Measurements from ENCODE around the gene COQ7.
A peak's percentile ranks its signal among the peaks of the same experiment; 100 is the strongest.

The COQ7 gene

GRCh38 chr16:19084879-19085278, 17.5 kb downstream of the COQ7 start:
- no peaks in the 10 kb centered on the region for H3K9me3 ChIP-seq (ENCODE audit: control insufficient read depth, low read length)
- H3K4me1 ChIP-seq (ENCODE audit: control insufficient read depth, insufficient read depth, low read length, poor library complexity, severe bottlenecking) = peaks cover 4% of the 10 kb centered on the region
- peaks cover 5% of the 10 kb centered on the region for H3K27me3 ChIP-seq (replicated peaks; ENCODE audit: control insufficient read depth, insufficient read depth, low read length, poor library complexity, severe bottlenecking)
- DNase-seq = no peak
- H3K27ac ChIP-seq (ENCODE audit: insufficient read depth, low read length, poor library complexity, severe bottlenecking) = no peak overlapping the region
- H3K36me3 ChIP-seq (ENCODE audit: control insufficient read depth, insufficient read depth, low read length) = no peaks in the 10 kb centered on the region
- no peak overlapping the region for H3K4me3 ChIP-seq (ENCODE audit: insufficient read depth, low read depth, low read length, poor library complexity, severe bottlenecking)

GRCh38 chr16:19085679-19086200, 18.3 kb downstream of the COQ7 start:
- H3K36me3 ChIP-seq (ENCODE audit: control insufficient read depth, insufficient read depth, low read length) = no peaks in the 10 kb centered on the region
- DNase-seq = no peak
- no peak overlapping the region for H3K4me3 ChIP-seq (ENCODE audit: insufficient read depth, low read depth, low read length, poor library complexity, severe bottlenecking)
- no peak overlapping the region for H3K27ac ChIP-seq (ENCODE audit: insufficient read depth, low read length, poor library complexity, severe bottlenecking)
- no peaks in the 10 kb centered on the region for H3K9me3 ChIP-seq (ENCODE audit: control insufficient read depth, low read length)
- peaks cover 5% of the 10 kb centered on the region for H3K27me3 ChIP-seq (replicated peaks; ENCODE audit: control insufficient read depth, insufficient read depth, low read length, poor library complexity, severe bottlenecking)
- peaks cover 4% of the 10 kb centered on the region for H3K4me1 ChIP-seq (ENCODE audit: control insufficient read depth, insufficient read depth, low read length, poor library complexity, severe bottlenecking)

- DNase-seq = peak; percentile 47 to 62 (median 49)
- H3K36me3 ChIP-seq (ENCODE audit: control insufficient read depth, insufficient read depth, low read length) = no peaks in the 10 kb centered on the region
- H3K4me3 ChIP-seq (ENCODE audit: insufficient read depth, low read depth, low read length, poor library complexity, severe bottlenecking) = peak overlapping the region; percentile 21
- H3K27me3 ChIP-seq (replicated peaks; ENCODE audit: control insufficient read depth, insufficient read depth, low read length, poor library complexity, severe bottlenecking) = peaks cover 5% of the 10 kb centered on the region
- H3K4me1 ChIP-seq (ENCODE audit: control insufficient read depth, insufficient read depth, low read length, poor library complexity, severe bottlenecking) = peaks cover 4% of the 10 kb centered on the region
- no peak overlapping the region for H3K27ac ChIP-seq (ENCODE audit: insufficient read depth, low read length, poor library complexity, severe bottlenecking)
- H3K9me3 ChIP-seq (ENCODE audit: control insufficient read depth, low read length) = no peaks in the 10 kb centered on the region
These were observed 19.1 kb downstream of the COQ7 start for GRCh38 chr16:19086322-19087199.

- no peak overlapping the region for H3K4me3 ChIP-seq (ENCODE audit: insufficient read depth, low read depth, low read length, poor library complexity, severe bottlenecking)
- peaks cover 5% of the 10 kb centered on the region for H3K27me3 ChIP-seq (replicated peaks; ENCODE audit: control insufficient read depth, insufficient read depth, low read length, poor library complexity, severe bottlenecking)
- H3K4me1 ChIP-seq (ENCODE audit: control insufficient read depth, insufficient read depth, low read length, poor library complexity, severe bottlenecking) = peaks cover 4% of the 10 kb centered on the region
- H3K36me3 ChIP-seq (ENCODE audit: control insufficient read depth, insufficient read depth, low read length) = no peaks in the 10 kb centered on the region
- H3K27ac ChIP-seq (ENCODE audit: insufficient read depth, low read length, poor library complexity, severe bottlenecking) = no peak overlapping the region
- no peak for DNase-seq
- H3K9me3 ChIP-seq (ENCODE audit: control insufficient read depth, low read length) = no peaks in the 10 kb centered on the region
These were observed 21.0 kb downstream of the COQ7 start for GRCh38 chr16:19088341-19088916.

GRCh38 chr16:19089410-19089955, 22.1 kb downstream of the COQ7 start:
- no peaks in the 10 kb centered on the region for H3K36me3 ChIP-seq (ENCODE audit: control insufficient read depth, insufficient read depth, low read length)
- H3K9me3 ChIP-seq (ENCODE audit: control insufficient read depth, low read length) = no peaks in the 10 kb centered on the region
- DNase-seq = no peak
- peaks cover 5% of the 10 kb centered on the region for H3K27me3 ChIP-seq (replicated peaks; ENCODE audit: control insufficient read depth, insufficient read depth, low read length, poor library complexity, severe bottlenecking)
- no peak overlapping the region for H3K4me3 ChIP-seq (ENCODE audit: insufficient read depth, low read depth, low read length, poor library complexity, severe bottlenecking)
- no peak overlapping the region for H3K27ac ChIP-seq (ENCODE audit: insufficient read depth, low read length, poor library complexity, severe bottlenecking)
- H3K4me1 ChIP-seq (ENCODE audit: control insufficient read depth, insufficient read depth, low read length, poor library complexity, severe bottlenecking) = peaks cover 4% of the 10 kb centered on the region

GRCh38 chr16:19090916-19091315, 23.5 kb downstream of the COQ7 start:
- Histone ChIP-seq H3K9me3 (ENCODE audit: control insufficient read depth, low read length) (no peaks in the 10 kb centered on the region), H3K27me3 (replicated peaks; ENCODE audit: control insufficient read depth, insufficient read depth, low read length, poor library complexity, severe bottlenecking) (peaks cover 4% of the 10 kb centered on the region), H3K36me3 (ENCODE audit: control insufficient read depth, insufficient read depth, low read length) (no peaks in the 10 kb centered on the region), H3K4me1 (ENCODE audit: control insufficient read depth, insufficient read depth, low read length, poor library complexity, severe bottlenecking) (peaks cover 4% of the 10 kb centered on the region), H3K27ac (ENCODE audit: insufficient read depth, low read length, poor library complexity, severe bottlenecking) (no peak overlapping the region), H3K4me3 (ENCODE audit: insufficient read depth, low read depth, low read length, poor library complexity, severe bottlenecking) (no peak overlapping the region)
- no peak for DNase-seq

- Histone ChIP-seq H3K27ac (ENCODE audit: insufficient read depth, low read length, poor library complexity, severe bottlenecking) (no peak overlapping the region), H3K4me3 (ENCODE audit: insufficient read depth, low read depth, low read length, poor library complexity, severe bottlenecking) (no peak overlapping the region), H3K4me1 (ENCODE audit: control insufficient read depth, insufficient read depth, low read length, poor library complexity, severe bottlenecking) (no peaks in the 10 kb centered on the region), H3K27me3 (replicated peaks; ENCODE audit: control insufficient read depth, insufficient read depth, low read length, poor library complexity, severe bottlenecking) (no peaks in the 10 kb centered on the region), H3K36me3 (ENCODE audit: control insufficient read depth, insufficient read depth, low read length) (no peaks in the 10 kb centered on the region), H3K9me3 (ENCODE audit: control insufficient read depth, low read length) (no peaks in the 10 kb centered on the region)
- no peak for DNase-seq
These were observed 25.4 kb downstream of the COQ7 start for GRCh38 chr16:19092653-19093410.

- H3K36me3 ChIP-seq (ENCODE audit: control insufficient read depth, insufficient read depth, low read length) = no peaks in the 10 kb centered on the region
- no peak overlapping the region for H3K4me3 ChIP-seq (ENCODE audit: insufficient read depth, low read depth, low read length, poor library complexity, severe bottlenecking)
- no peaks in the 10 kb centered on the region for H3K4me1 ChIP-seq (ENCODE audit: control insufficient read depth, insufficient read depth, low read length, poor library complexity, severe bottlenecking)
- H3K27ac ChIP-seq (ENCODE audit: insufficient read depth, low read length, poor library complexity, severe bottlenecking) = no peak overlapping the region
- no peak for DNase-seq
- no peaks in the 10 kb centered on the region for H3K27me3 ChIP-seq (replicated peaks; ENCODE audit: control insufficient read depth, insufficient read depth, low read length, poor library complexity, severe bottlenecking)
- H3K9me3 ChIP-seq (ENCODE audit: control insufficient read depth, low read length) = no peaks in the 10 kb centered on the region
These were observed 26.5 kb downstream of the COQ7 start for GRCh38 chr16:19093631-19094541.
